ENCODE results near the gene KCNK3.
A peak's percentile ranks its signal among the peaks of the same experiment; 100 is the strongest.
"Not testable (repeated sequence)": the region's sequence is repeated elsewhere in the genome, so short reads cannot be mapped to it uniquely, and the experiment has no call there.

KCNK3 gene

GRCh38 chr2:26729311-26729710 is 36.8 kb downstream of the KCNK3 start:
- no peak for DNase-seq (ENCODE audit: low read depth in 2 of 2)

GRCh38 chr2:26730549-26731344 is 38.2 kb downstream of the KCNK3 start:
- no peak for DNase-seq (ENCODE audit: low read depth in 2 of 2)

DNA sequence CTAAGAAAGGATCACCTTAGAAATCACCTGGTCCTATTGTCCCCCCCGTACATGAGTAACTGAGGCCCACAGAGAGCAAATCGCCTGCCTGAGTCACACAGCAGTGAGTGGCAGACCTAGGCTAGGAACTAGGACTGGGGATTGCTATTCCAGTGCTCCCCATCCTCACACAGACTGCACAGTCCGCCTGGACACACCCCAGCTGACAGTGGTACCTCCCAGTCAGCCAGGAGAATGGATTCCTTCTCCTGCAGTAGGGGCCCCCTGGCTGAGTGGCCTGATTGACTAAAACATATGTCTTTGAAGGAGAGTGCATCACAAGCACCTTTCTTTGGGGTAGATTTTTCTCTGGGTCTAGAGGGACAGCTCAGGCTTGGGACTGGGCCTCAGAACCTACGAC is 39.2 kb downstream of the KCNK3 start:
- no peak for DNase-seq (ENCODE audit: low read depth in 2 of 2)

DNA sequence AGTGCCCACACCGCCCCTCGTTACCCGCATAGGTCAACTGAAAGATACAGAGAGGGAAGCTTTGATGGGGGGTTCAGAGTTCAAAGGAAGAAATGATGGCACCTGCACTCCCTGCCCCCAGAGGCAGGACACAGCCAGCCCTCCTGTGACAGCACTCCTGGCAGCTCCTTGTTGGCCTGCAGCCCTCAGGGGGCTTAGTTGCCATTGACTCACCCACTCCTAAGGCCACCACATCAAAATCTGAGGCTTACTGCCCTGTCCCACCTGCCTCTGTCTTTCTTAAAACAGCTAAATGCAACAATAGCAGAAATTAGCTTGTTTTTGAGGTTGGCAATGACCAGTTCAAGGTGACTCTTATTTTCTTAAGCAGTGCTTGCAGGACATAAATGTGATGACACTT is 39.9 kb downstream of the KCNK3 start:
- DNase-seq (ENCODE audit: low read depth in 2 of 2) = no peak

- no peak for DNase-seq (ENCODE audit: low read depth in 2 of 2)
Measured at GRCh38 chr2:26733413-26733812, 40.9 kb downstream of the KCNK3 start.

DNA sequence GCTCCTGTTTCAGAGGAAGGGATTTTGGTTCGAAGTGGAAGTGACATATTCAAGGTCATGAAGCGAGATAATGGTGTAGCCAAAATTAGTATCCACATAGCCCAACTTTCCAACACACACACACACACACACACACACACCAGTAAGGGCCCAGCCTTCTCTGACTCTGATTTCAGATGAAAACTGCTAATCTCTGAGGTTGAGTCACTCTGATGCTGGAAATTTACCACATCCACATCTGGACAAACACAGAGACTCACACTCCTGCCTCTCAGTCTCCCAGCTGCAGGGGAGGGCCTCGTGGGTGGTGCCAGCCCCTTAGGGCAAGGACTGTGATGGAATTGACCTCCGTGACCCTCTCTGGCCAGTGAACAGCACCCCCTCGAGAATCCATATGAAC is 42.6 kb downstream of the KCNK3 start:
- DNase-seq (ENCODE audit: low read depth in 2 of 2) = no peak

DNA sequence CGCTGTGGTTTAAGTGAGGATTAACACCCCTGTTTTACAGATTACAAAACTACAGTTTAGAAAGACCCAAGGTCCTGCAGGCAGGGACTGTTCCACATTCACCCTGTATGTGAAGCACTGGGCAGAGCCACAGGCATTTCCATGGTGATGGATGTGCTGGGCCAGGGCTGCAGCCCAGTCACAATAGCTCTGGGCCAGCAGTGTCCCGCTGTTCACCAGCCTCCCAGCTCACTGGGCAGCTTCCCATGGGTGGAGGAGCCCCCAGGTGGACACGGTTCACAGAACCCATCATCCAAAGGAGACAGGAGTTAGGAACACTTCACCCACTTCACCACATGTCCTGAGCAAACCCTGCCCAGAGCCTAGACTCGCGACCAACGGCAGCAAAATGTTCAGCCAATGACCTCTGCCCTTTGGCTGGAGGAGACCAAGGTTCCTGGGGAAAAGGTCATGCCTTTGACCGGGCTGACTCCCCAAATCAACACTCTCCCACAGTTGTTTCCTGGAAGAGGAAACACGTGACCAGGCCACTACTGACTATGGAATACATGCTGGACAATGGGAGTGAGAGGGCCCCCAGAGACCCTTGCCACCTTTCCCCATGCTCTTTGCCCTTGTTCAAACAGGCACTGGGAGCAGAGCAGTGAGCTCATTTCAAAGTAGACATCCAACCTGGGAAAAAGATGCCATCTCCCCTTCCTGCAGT is 43.5 kb downstream of the KCNK3 start:
- no peak for DNase-seq (ENCODE audit: low read depth in 2 of 2)

DNA sequence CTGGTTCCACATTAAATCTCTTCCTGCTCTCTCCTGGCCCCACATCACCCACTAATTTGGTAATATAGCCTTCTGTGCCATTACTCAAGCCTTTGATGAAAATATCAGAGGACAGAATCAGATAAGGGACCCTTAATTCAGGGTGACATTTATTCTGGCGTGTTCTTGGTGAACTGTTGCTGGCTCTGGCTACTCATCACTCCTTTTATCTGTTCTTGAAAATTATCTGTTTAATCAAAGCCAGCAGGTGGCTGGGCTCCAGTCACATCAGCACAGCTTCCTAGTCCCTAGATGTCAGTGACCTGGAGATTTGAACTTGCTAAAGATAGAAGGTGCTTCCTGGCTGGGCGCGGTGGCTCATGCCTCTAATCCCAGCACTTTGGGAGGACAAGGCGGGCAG is 44.7 kb downstream of the KCNK3 start:
- DNase-seq (ENCODE audit: low read depth in 2 of 2) = no peak

DNA sequence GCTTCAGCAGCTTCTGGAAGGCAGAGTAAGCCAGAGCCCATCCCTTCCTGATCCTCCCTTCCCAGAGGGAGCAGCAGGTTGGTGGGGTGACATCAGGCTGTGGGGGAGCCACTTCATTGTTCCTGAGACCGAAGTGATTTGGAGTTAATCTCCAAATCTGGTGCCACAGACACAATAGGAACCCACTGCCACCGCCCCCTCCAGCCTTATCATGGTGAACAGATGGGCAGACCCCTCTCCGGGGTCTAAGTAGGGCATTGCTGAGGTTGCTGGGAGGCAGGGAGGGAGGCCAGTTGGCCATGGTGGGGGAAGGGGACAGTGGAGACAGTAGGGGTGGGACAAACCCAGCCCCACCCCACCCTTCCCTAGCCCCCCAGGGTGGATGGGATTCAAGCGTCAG is 46.0 kb downstream of the KCNK3 start:
- no peak for DNase-seq (ENCODE audit: low read depth in 2 of 2)

DNA sequence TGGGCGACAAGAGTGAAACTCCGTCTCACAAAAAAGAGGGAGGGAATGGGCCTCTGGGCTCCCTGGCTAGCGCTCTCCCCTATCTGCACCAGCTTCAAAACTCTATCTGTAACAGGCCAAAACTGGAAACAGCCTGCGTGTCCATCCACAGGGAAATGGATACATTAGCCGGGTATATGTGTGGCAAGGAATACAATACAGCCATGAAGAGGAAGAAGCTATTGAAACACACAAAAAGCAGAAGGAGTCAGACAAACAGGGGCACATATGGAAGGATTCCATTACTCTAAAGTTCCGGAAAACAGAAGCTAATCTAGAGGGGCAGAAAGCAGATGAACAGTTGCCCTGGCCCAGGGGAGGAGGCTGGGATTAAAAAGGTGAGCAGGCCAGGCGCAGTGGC is 47.0 kb downstream of the KCNK3 start:
- DNase-seq (ENCODE audit: low read depth in 2 of 2) = no peak

DNA sequence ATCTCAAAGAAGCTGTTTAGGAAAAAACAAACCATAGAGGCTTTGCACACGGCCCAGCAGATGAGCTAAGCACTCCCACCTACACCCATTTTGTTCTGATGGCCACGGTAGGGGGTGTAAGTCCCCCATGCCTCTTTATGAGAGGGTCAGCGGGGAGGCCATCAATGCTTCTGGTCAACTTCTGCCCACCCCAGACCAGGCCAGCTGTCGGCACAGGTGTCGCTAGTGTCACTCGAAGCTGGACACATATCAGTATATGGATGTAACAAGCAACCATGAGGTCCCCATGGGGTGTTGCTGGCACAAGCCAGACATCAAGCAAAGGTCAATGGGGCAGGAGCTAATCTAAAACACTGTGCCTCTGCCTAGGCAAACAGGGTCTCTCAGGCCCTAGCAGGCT is 47.8 kb downstream of the KCNK3 start:
- DNase-seq (ENCODE audit: low read depth in 2 of 2) = no peak

- DNase-seq (ENCODE audit: low read depth in 2 of 2) = no peak
Measured at GRCh38 chr2:26740890-26741302, 48.4 kb downstream of the KCNK3 start.

- DNase-seq (ENCODE audit: low read depth in 2 of 2) = no peak
Measured at GRCh38 chr2:26742048-26742770, 49.7 kb downstream of the KCNK3 start.

DNA sequence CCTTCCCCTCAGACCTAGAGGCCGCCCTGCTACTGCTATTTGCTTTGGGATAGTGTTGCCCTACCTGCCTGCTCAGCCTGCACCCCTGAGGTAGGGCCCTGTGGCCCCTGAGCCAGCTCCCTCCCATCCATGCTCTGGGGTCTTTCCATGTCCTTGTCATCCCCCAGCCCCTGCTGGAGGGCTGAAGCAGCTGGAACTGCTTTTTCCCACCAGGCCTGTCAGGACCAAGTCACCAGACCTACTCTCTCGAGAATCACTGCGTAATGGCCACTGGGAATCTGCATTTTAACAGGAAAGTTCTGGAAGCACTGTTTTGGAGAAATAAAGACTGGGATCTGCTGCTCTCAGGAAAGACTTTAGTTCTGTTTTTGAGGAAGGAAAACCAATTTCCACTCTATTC is 51.3 kb downstream of the KCNK3 start:
- no peak for DNase-seq (ENCODE audit: low read depth in 2 of 2)

- DNase-seq (ENCODE audit: low read depth in 2 of 2) = no peak
Measured at GRCh38 chr2:26744953-26745352, 52.4 kb downstream of the KCNK3 start.

GRCh38 chr2:26745609-26746327 is 53.2 kb downstream of the KCNK3 start:
- DNase-seq (ENCODE audit: low read depth in 2 of 2) = peak; percentile 64 to 79

GRCh38 chr2:26746934-26747333 is 54.4 kb downstream of the KCNK3 start:
- no peak for DNase-seq (ENCODE audit: low read depth in 2 of 2)

- not testable (repeated sequence) for DNase-seq (ENCODE audit: low read depth in 2 of 2)
Measured at GRCh38 chr2:26749787-26750420, 57.4 kb downstream of the KCNK3 start.

DNA sequence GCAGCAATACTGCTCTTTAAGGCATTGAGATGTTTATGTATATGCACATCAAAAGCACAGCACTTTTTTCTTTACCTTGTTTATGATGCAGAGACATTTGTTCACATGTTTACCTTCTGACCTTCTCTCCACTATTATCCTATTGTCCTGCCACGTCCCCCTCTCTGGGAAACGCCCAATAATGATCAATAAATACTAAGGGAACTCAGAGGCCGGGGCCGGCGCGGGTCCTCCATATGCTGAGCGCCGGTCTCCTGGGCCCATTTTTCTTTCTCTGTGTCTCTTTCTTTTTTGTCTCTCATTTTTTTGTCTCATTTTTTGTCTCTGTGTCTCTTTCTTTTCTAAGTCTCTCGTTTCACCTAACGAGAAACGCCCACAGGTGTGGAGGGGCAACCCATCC is 57.9 kb downstream of the KCNK3 start:
- not testable (repeated sequence) for DNase-seq (ENCODE audit: low read depth in 2 of 2)

DNA sequence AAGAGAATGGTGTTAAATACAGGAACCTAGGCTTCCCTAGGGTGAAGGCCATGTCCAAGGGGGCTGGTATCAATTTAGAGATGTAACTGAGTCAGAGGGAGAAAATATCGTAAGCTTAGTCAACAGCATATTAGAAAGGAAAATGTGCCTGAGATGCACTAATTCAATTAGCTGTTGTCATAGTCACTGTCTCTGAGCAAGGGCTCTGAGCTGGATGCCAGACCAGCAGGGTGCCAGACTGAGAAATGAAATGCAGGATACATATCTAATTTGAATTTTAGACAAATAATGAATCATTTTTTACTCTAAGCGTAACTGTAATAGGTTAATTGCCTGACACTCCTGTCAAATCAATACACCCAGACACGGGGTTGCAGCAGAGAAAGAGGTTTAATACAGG is 60.1 kb downstream of the KCNK3 start:
- DNase-seq (ENCODE audit: low read depth in 2 of 2) = no peak

DNA sequence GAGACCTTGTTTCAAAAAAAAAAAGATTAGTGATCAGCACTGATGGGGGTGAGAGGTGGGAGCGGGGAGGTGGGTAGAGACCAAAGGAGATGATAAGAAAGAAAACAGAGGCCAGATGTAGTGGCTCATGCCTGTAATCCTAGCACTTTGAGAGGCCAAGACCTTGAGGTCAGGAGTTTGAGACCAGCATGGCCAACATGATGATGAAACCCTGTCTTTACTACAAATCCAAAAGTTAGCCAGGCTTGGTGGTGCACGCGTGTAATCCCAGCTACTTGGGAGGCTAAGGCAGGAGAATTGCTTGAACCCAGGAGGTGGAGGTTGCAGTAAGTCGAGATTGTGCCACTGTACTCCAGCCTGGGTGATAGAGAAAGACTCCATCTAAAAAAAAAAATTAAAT is 62.0 kb downstream of the KCNK3 start:
- no peak for DNase-seq (ENCODE audit: low read depth in 2 of 2)

All from stimulated activated CD4-positive, alpha-beta T cell treated with anti-CD3 and anti-CD28 coated beads, Interleukin-12 subunit alpha, Interleukin-12 subunit beta, amount 100 ng/mL, for 24 hours (primary cell).